Activated CD4-positive, alpha-beta memory T cell treated with anti-CD3 and anti-CD28 coated beads for 36 hours (primary cell): ENCODE measurements around the gene VASH1. TPM values are rescaled to one million over a fixed set of nuclear protein-coding genes. Genes with fewer than 3 reads are reported as not detected.

ENCODE experiments used
- CTCF ChIA-PET: fragments of 350-600 bp; sonication (Branson Sonifier 250); formaldehyde crosslinking; loops from one replicate; lab custom pipeline; 2021; ENCODE audit warnings: antibody characterized with exemption, inconsistent platforms; lab: Charles Lee
- POLR2A ChIA-PET: fragments of 350-600 bp; sonication (Branson Sonifier 250); formaldehyde crosslinking; loops from one replicate; lab custom pipeline; 2021; ENCODE audit warnings: antibody characterized with exemption; lab: Charles Lee
- DNase-seq: peaks from one replicate; pipeline ENCODE4 v3.0.0-alpha.2; 2020
- H3K27ac Mint-ChIP-seq: one replicate; pipeline ENCODE4 v1.8.0; 2021; ENCODE audit warnings: mixed read lengths
- H3K27me3 Mint-ChIP-seq: one replicate; pipeline ENCODE4 v1.8.0; 2021; ENCODE audit warnings: mixed read lengths
- H3K36me3 Mint-ChIP-seq: one replicate; pipeline ENCODE4 v1.8.0; 2021; ENCODE audit warnings: mixed read lengths
- H3K4me1 Mint-ChIP-seq: one replicate; pipeline ENCODE4 v1.8.0; 2021; ENCODE audit warnings: low read depth, mixed read lengths
- H3K4me3 Mint-ChIP-seq: one replicate; pipeline ENCODE4 v1.8.0; 2021; ENCODE audit warnings: mild to moderate bottlenecking, mixed read lengths
- H3K9me3 Mint-ChIP-seq: one replicate; pipeline ENCODE4 v1.8.0; 2021; ENCODE audit warnings: mixed read lengths
- intact Hi-C: fragments of 100-400 bp; cut with micrococcal nuclease; formaldehyde crosslinking; loops from one replicate; pipeline ENCODE4 v1.15.1; 2023
- total RNA-seq, 2 experiments: library from RNA; stranded (reverse); gene quantifications; one replicate each; pipeline ENCODE4 v1.2.3, GENCODE V29; 2021

The VASH1 gene
- total RNA-seq, 2 experiments from 2014 or later: 6.1 TPM

- CTCF ChIA-PET: interaction anchor here (0.6 to 3.6 kb wide), 8 partner anchors 8 to 762 kb away, joined by 3 to 21 read pairs (median 3); no protein-coding TSS in a partner anchor
- Mint-ChIP-seq H3K4me1 (peaks cover 22% of the 10 kb centered on the region), H3K9me3 (no peaks in the 10 kb centered on the region), H3K27ac (peak overlapping the region; percentile 79), H3K4me3 (no peak overlapping the region), H3K27me3 (no peaks in the 10 kb centered on the region), H3K36me3 (no peaks in the 10 kb centered on the region)
- peak; percentile 89 for DNase-seq
- POLR2A ChIA-PET: interaction anchor here (0.7 to 1.0 kb wide), 3 partner anchors 8 to 43 kb away, joined by 3 to 4 read pairs (median 3); no protein-coding TSS in a partner anchor
- intact Hi-C loops: loop anchor here (1.0 to 10.0 kb wide), 3 partner anchors 14 to 687 kb away; partner anchors contain the start of genes AHSA1 and VIPAS39
Measured at GRCh38 chr14:76767681-76768656, 6.7 kb downstream of the VASH1 start.

GRCh38 chr14:76768671-76769500 lies 7.6 kb downstream of the VASH1 start:
- Mint-ChIP-seq H3K36me3 (no peaks in the 10 kb centered on the region), H3K9me3 (no peaks in the 10 kb centered on the region), H3K27ac (peak overlapping the region; percentile 79), H3K4me3 (peak overlapping the region; percentile 8), H3K27me3 (no peaks in the 10 kb centered on the region), H3K4me1 (peaks cover 25% of the 10 kb centered on the region)
- ChIA-PET CTCF (interaction anchor here (0.7 to 3.6 kb wide), 6 partner anchors 9 to 547 kb away, joined by 3 to 21 read pairs (median 3); no protein-coding TSS in a partner anchor), POLR2A (interaction anchor here (0.7 to 1.0 kb wide), 2 partner anchors 14 to 42 kb away, joined by 3 to 4 read pairs; no protein-coding TSS in a partner anchor)
- DNase-seq: no peak
- intact Hi-C loops: loop anchor here (1.0 to 10.0 kb wide), 3 partner anchors 13 to 686 kb away; partner anchors contain the start of genes AHSA1 and VIPAS39

- DNase-seq: peak; percentile 6
- POLR2A ChIA-PET: no interaction called here
- intact Hi-C loops: loop anchor here (2.0 to 10.0 kb wide), 2 partner anchors 41 to 685 kb away; partner anchors contain the start of genes AHSA1 and VIPAS39
- Mint-ChIP-seq H3K4me1 (peaks cover 25% of the 10 kb centered on the region), H3K36me3 (no peaks in the 10 kb centered on the region), H3K4me3 (no peak overlapping the region), H3K27ac (no peak overlapping the region), H3K9me3 (no peaks in the 10 kb centered on the region), H3K27me3 (no peaks in the 10 kb centered on the region)
- CTCF ChIA-PET: interaction anchor here (1.0 to 3.6 kb wide), 3 partner anchors 14 to 301 kb away, joined by 3 to 21 read pairs (median 4); no protein-coding TSS in a partner anchor
Measured at GRCh38 chr14:76769636-76770292, 8.5 kb downstream of the VASH1 start.

GRCh38 chr14:76770521-76771436 lies 9.5 kb downstream of the VASH1 start:
- Mint-ChIP-seq H3K9me3 (no peaks in the 10 kb centered on the region), H3K27ac (no peak overlapping the region), H3K4me1 (peaks cover 25% of the 10 kb centered on the region), H3K27me3 (no peaks in the 10 kb centered on the region), H3K4me3 (no peak overlapping the region), H3K36me3 (no peaks in the 10 kb centered on the region)
- intact Hi-C loops: no loop called here
- ChIA-PET POLR2A (no interaction called here), CTCF (interaction anchor here (3.6 kb wide), 1 partner anchor 13 kb away, joined by 21 read pairs; no protein-coding TSS in a partner anchor)
- DNase-seq: peak; percentile 6

- peak; percentile 6 for DNase-seq
- H3K27ac Mint-ChIP-seq: no peak overlapping the region
- no peak overlapping the region for H3K4me3 Mint-ChIP-seq
- H3K36me3 Mint-ChIP-seq: no peaks in the 10 kb centered on the region
- intact Hi-C loops: no loop called here
- no peaks in the 10 kb centered on the region for H3K27me3 Mint-ChIP-seq
- ChIA-PET CTCF (interaction anchor here (1.6 to 3.6 kb wide), 2 partner anchors 12 to 13 kb away, joined by 6 to 21 read pairs; no protein-coding TSS in a partner anchor), POLR2A (no interaction called here)
- H3K9me3 Mint-ChIP-seq: no peaks in the 10 kb centered on the region
- peaks cover 25% of the 10 kb centered on the region for H3K4me1 Mint-ChIP-seq
Measured at GRCh38 chr14:76771437-76771980, 10.2 kb downstream of the VASH1 start.

GRCh38 chr14:76772300-76773187 lies 11.3 kb downstream of the VASH1 start:
- intact Hi-C loops: no loop called here

GRCh38 chr14:76773188-76773885 lies 12.1 kb downstream of the VASH1 start:
- peak; percentile 47 for DNase-seq
- Mint-ChIP-seq H3K27me3 (no peaks in the 10 kb centered on the region), H3K36me3 (no peaks in the 10 kb centered on the region), H3K4me1 (peaks cover 18% of the 10 kb centered on the region), H3K27ac (no peak overlapping the region), H3K4me3 (no peak overlapping the region), H3K9me3 (no peaks in the 10 kb centered on the region)
- ChIA-PET CTCF (interaction anchor here (1.6 kb wide), 1 partner anchor 11 kb away, joined by 6 read pairs; no protein-coding TSS in a partner anchor), POLR2A (no interaction called here)
- intact Hi-C loops: no loop called here

More at GRCh38 chr14:76772300-76773187, 11.3 kb downstream of the VASH1 start:
- Mint-ChIP-seq H3K9me3 (no peaks in the 10 kb centered on the region), H3K4me1 (peaks cover 25% of the 10 kb centered on the region), H3K27ac (no peak overlapping the region), H3K4me3 (no peak overlapping the region), H3K27me3 (no peaks in the 10 kb centered on the region), H3K36me3 (no peaks in the 10 kb centered on the region)
- CTCF ChIA-PET: interaction anchor here (1.6 kb wide), 1 partner anchor 12 kb away, joined by 6 read pairs; no protein-coding TSS in a partner anchor
- POLR2A ChIA-PET: no interaction called here
- DNase-seq: peak; percentile 4

- no peak for DNase-seq
- no peaks in the 10 kb centered on the region for H3K27me3 Mint-ChIP-seq
- H3K27ac Mint-ChIP-seq: no peak overlapping the region
- H3K4me1 Mint-ChIP-seq: peaks cover 9% of the 10 kb centered on the region
- intact Hi-C loops: no loop called here
- ChIA-PET CTCF (no interaction called here), POLR2A (no interaction called here)
- H3K36me3 Mint-ChIP-seq: no peaks in the 10 kb centered on the region
- no peak overlapping the region for H3K4me3 Mint-ChIP-seq
- H3K9me3 Mint-ChIP-seq: no peaks in the 10 kb centered on the region
Measured at GRCh38 chr14:76773956-76774820, 12.9 kb downstream of the VASH1 start.
